Measurements from ENCODE around the gene RFX4. TPM values are rescaled to one million over a fixed set of nuclear protein-coding genes. Genes with fewer than 3 reads are reported as not detected.

Gene RFX4
- total and polyA plus RNA-seq, 2 donors (not counting 3 experiments of a cell fraction or from before 2014, with no cell fraction given) = not detected

DNA sequence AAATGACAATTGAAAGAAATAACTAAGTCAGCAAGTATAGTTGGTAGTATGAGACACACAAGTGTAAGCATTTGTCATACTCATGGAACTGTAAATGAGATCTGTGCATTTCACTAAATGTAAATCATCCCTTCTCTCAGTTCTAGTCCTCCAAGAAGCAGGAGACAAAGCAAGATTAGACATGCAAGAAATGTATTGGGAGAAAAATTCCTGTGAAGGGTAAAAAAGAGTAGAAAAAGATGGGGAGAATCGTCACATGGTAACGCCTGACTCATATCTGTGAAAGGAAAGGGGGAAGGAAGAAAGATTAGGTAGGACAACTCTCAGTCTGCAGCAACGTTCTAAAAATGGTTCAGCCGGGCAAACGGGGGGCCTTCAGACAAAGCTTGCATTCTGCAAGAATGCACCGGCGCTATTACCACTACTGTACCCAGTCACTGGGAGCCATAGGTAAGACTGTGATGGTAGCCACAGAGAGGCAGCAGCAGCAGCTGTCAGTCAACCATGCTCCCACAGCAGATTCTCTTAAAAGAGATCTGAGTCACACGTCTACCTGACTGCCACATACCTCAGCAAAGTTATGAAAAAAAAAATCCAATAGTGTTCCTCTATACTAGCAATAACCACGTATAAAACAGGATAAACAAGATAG lies 18.0 kb upstream of the RFX4 start:
- Histone ChIP-seq H3K4me1 (ENCODE audit: control insufficient read depth, extremely low read depth, insufficient read depth, low read length) (no peaks in the 10 kb centered on the region), H2AFZ (ENCODE audit: low read depth, low read length) (no peak overlapping the region), H3K79me2 (ENCODE audit: control insufficient read depth, insufficient read depth, low read length) (no peaks in the 10 kb centered on the region), H3K27ac (ENCODE audit: insufficient read depth, low read depth, low read length) (no peak overlapping the region), H3K9me3 (replicated peaks; ENCODE audit: control insufficient read depth, insufficient read depth, low read length) (no peaks in the 10 kb centered on the region), H3K9me1 (replicated peaks; ENCODE audit: control insufficient read depth, extremely low read depth, insufficient read depth, low read length) (no peaks in the 10 kb centered on the region), H3K36me3 (ENCODE audit: control insufficient read depth in 2 of 2, extremely low read depth in 1 of 2, insufficient read depth in 2 of 2, low read length in 2 of 2) (no peaks in the 10 kb centered on the region), H3K4me3 (replicated peaks in 1 of 3; ENCODE audit: insufficient read depth in 1 of 3, low read depth in 1 of 3, low read length in 3 of 3) (no peak overlapping the region), H3K9ac (replicated peaks; ENCODE audit: extremely low read depth, insufficient read depth, low read length) (no peak overlapping the region), H4K20me1 (replicated peaks; ENCODE audit: control insufficient read depth, extremely low read depth, insufficient read depth, low read length) (no peaks in the 10 kb centered on the region), H3K27me3 (ENCODE audit: control insufficient read depth in 2 of 2, insufficient read depth in 2 of 2, low read length in 2 of 2) (peaks cover 0 to 3% of the 10 kb centered on the region in 2 experiments), H3K4me2 (ENCODE audit: insufficient read depth, low read length) (no peak overlapping the region)
- FAIRE-seq (no peak), DNase-seq (ENCODE audit: low read depth, low spot score) (no peak)
- dilution Hi-C loops (cut with MboI; ENCODE audit: extremely low pct_ligation_motif_present, low sequenced_read_pairs) (no loop called here), intact Hi-C loops (cut with micrococcal nuclease) (no loop called here)
- POLR2A ChIA-PET = no interaction called here
- TF ChIP-seq JUN (IDR thresholded peaks at IDR 0.05; ENCODE audit: borderline replicate concordance, insufficient read depth, insufficient read length, low read depth) (no peak), GATA2 (IDR thresholded peaks at IDR 0.05; ENCODE audit: insufficient read depth, insufficient read length, low read depth, low read length) (no peak), FOS (IDR thresholded peaks at IDR 0.05; ENCODE audit: borderline replicate concordance, insufficient read depth, low read length) (no peak), POLR2A (IDR thresholded peaks at IDR 0.05; ENCODE audit: low read depth, low read length) (no peak), MYC (IDR thresholded peaks at IDR 0.05; ENCODE audit: low read depth, low read length) (no peak), EZH2 (IDR thresholded peaks at IDR 0.05; ENCODE audit: borderline replicate concordance, low read depth, low read length, severe bottlenecking) (no peak), POLR2AphosphoS5 (IDR thresholded peaks at IDR 0.05; ENCODE audit: insufficient read depth, low read depth, low read length) (no peak)
- TF ChIP-seq, protein P1, sequence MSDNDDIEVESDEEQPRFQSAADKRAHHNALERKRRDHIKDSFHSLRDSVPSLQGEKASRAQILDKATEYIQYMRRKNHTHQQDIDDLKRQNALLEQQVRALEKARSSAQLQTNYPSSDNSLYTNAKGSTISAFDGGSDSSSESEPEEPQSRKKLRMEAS (IDR thresholded peaks at IDR 0.05; ENCODE audit: insufficient read depth, insufficient read length) = no peak
- TF ChIP-seq, protein P2, sequence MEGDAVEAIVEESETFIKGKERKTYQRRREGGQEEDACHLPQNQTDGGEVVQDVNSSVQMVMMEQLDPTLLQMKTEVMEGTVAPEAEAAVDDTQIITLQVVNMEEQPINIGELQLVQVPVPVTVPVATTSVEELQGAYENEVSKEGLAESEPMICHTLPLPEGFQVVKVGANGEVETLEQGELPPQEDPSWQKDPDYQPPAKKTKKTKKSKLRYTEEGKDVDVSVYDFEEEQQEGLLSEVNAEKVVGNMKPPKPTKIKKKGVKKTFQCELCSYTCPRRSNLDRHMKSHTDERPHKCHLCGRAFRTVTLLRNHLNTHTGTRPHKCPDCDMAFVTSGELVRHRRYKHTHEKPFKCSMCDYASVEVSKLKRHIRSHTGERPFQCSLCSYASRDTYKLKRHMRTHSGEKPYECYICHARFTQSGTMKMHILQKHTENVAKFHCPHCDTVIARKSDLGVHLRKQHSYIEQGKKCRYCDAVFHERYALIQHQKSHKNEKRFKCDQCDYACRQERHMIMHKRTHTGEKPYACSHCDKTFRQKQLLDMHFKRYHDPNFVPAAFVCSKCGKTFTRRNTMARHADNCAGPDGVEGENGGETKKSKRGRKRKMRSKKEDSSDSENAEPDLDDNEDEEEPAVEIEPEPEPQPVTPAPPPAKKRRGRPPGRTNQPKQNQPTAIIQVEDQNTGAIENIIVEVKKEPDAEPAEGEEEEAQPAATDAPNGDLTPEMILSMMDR (IDR thresholded peaks at IDR 0.05; ENCODE audit: extremely low read depth in 1 of 2, insufficient read depth in 1 of 2, low read depth in 1 of 2, low read length in 2 of 2) = no peak
- no TSS peak for BruUV-seq (replicated peaks)
- CTCF ChIA-PET = no interaction called here

Data from endothelial cell of umbilical vein (primary cell).